CD4-positive, CD25-positive, alpha-beta regulatory T cell (primary cell): Measurements from ENCODE around the gene NETO1. TPM values are rescaled to one million over a fixed set of nuclear protein-coding genes. Genes with fewer than 3 reads are reported as not detected.

ENCODE experiments used
- ATAC-seq, 2 donors: fragments of 150-1000 bp; cut with Tn5 transposase; one replicate each; pipeline ENCODE4 v1.10.0; 2021; ENCODE audit warnings: low read depth in 2 of 2, moderate number of reproducible peaks in 2 of 2, moderate library complexity in 1 of 2
- DNase-seq, 3 donors: peaks; one replicate each; pipeline versions ENCODE4 v3.0.0 to v3.0.0-alpha.2; 2012 to 2022; ENCODE audit warnings: mixed read lengths in 1 of 3
- H3K27ac ChIP-seq: one replicate; pipeline ENCODE4 v1.7.0; 2013; ENCODE audit warnings: mild to moderate bottlenecking, low read length; ENCODE audit not compliant: insufficient read depth, poor library complexity, severe bottlenecking
- H3K27me3 ChIP-seq: one replicate; pipeline ENCODE4 v1.7.0; 2013; ENCODE audit warnings: low read length; ENCODE audit not compliant: control insufficient read depth, insufficient read depth
- H3K36me3 ChIP-seq: one replicate; pipeline ENCODE4 v1.7.0; 2013; ENCODE audit warnings: mild to moderate bottlenecking, low read length, moderate library complexity; ENCODE audit not compliant: control insufficient read depth, insufficient read depth
- H3K4me1 ChIP-seq: 2 replicates; pipeline ENCODE4 v1.7.0; 2013; ENCODE audit warnings: mild to moderate bottlenecking, low read length; ENCODE audit not compliant: insufficient read depth, control insufficient read depth, poor library complexity, severe bottlenecking
- H3K4me3 ChIP-seq: one replicate; pipeline ENCODE4 v1.7.0; 2013; ENCODE audit warnings: low read depth, mild to moderate bottlenecking, low read length, moderate library complexity
- H3K9me3 ChIP-seq, 2 experiments: 1 replicate in 1 of 2; 2 replicates in 1 of 2; pipeline ENCODE4 v1.7.0; 2013; ENCODE audit warnings: low read length in 2 of 2, mild to moderate bottlenecking in 1 of 2, moderate library complexity in 1 of 2; ENCODE audit not compliant: control insufficient read depth in 2 of 2
- H3K27ac Mint-ChIP-seq, 3 donors: one replicate each; pipeline ENCODE4 v1.8.0; 2020 to 2022; ENCODE audit warnings: mild to moderate bottlenecking in 3 of 3, mixed read lengths in 3 of 3, moderate library complexity in 2 of 3
- H3K27me3 Mint-ChIP-seq: one replicate; pipeline ENCODE4 v1.8.0; 2022; ENCODE audit warnings: mild to moderate bottlenecking, mixed read lengths
- H3K36me3 Mint-ChIP-seq: one replicate; pipeline ENCODE4 v1.8.0; 2020; ENCODE audit warnings: mixed read lengths
- H3K4me1 Mint-ChIP-seq, 4 donors: one replicate each; pipeline ENCODE4 v1.8.0; 2020 to 2022; ENCODE audit warnings: mixed read lengths in 4 of 4, mild to moderate bottlenecking in 1 of 4
- H3K4me3 Mint-ChIP-seq, 4 donors: one replicate each; pipeline ENCODE4 v1.8.0; 2020 to 2022; ENCODE audit warnings: mild to moderate bottlenecking in 4 of 4, mixed read lengths in 4 of 4, moderate library complexity in 3 of 4
- H3K9me3 Mint-ChIP-seq, 7 donors: one replicate each; pipeline ENCODE4 v1.8.0; 2020 to 2022; ENCODE audit warnings: mixed read lengths in 7 of 7, mild to moderate bottlenecking in 3 of 7, moderate library complexity in 2 of 7
- polyA plus RNA-seq, 4 donors: library from polyadenylated mRNA; unstranded; fragments of 300-500 nt; fragmentation: Illumina TruSeq; gene quantifications; one replicate each; pipeline ENCODE4 v1.2.3, GENCODE V29; 2021
- total RNA-seq: library from RNA; stranded (reverse); gene quantifications from one replicate; pipeline ENCODE4 v1.2.3, GENCODE V29; 2022

The NETO1 gene
- total and polyA plus RNA-seq, 5 donors from 2014 or later = not detected

GRCh38 chr18:72834731-72835130 lies 33.1 kb downstream of the NETO1 start:
- Histone ChIP-seq H3K36me3 (no peaks in the 10 kb centered on the region), H3K9me3 (no peaks in the 10 kb centered on the region), H3K27ac (no peak overlapping the region), H3K4me3 (no peak overlapping the region), H3K4me1 (no peaks in the 10 kb centered on the region), H3K27me3 (no peaks in the 10 kb centered on the region)
- DNase-seq = no peak
- Mint-ChIP-seq H3K4me3 (no peak overlapping the region), H3K36me3 (no peaks in the 10 kb centered on the region), H3K27ac (no peak overlapping the region), H3K4me1 (no peaks in the 10 kb centered on the region), H3K9me3 (peaks cover 0 to 16% (median 3%) of the 10 kb centered on the region in 7 donors), H3K27me3 (no peaks in the 10 kb centered on the region)
- no peak for ATAC-seq

GRCh38 chr18:72833471-72833870 lies 34.3 kb downstream of the NETO1 start:
- no peaks in the 10 kb centered on the region for H3K27me3 Mint-ChIP-seq
- DNase-seq (no peak), ATAC-seq (no peak)
- H3K27ac Mint-ChIP-seq = no peak overlapping the region
- H3K9me3 Mint-ChIP-seq = peaks cover 0 to 17% (median 3%) of the 10 kb centered on the region in 7 donors
- Histone ChIP-seq H3K9me3 (no peaks in the 10 kb centered on the region), H3K4me3 (no peak overlapping the region), H3K4me1 (no peaks in the 10 kb centered on the region), H3K27me3 (no peaks in the 10 kb centered on the region), H3K36me3 (no peaks in the 10 kb centered on the region), H3K27ac (no peak overlapping the region)
- no peaks in the 10 kb centered on the region for H3K4me1 Mint-ChIP-seq
- H3K36me3 Mint-ChIP-seq = no peaks in the 10 kb centered on the region
- H3K4me3 Mint-ChIP-seq = peak overlapping the region in 1 of 4 donors; percentile 10

GRCh38 chr18:72830109-72830508 lies 37.7 kb downstream of the NETO1 start:
- no peak overlapping the region for H3K4me3 ChIP-seq
- ATAC-seq (no peak), DNase-seq (no peak)
- H3K36me3 ChIP-seq = no peaks in the 10 kb centered on the region
- no peaks in the 10 kb centered on the region for H3K4me1 ChIP-seq
- no peak overlapping the region for H3K27ac ChIP-seq
- Mint-ChIP-seq H3K27ac (no peak overlapping the region), H3K36me3 (no peaks in the 10 kb centered on the region), H3K4me1 (no peaks in the 10 kb centered on the region), H3K9me3 (peaks cover 0 to 17% (median 3%) of the 10 kb centered on the region in 7 donors), H3K4me3 (no peak overlapping the region), H3K27me3 (no peaks in the 10 kb centered on the region)
- no peaks in the 10 kb centered on the region for H3K9me3 ChIP-seq
- H3K27me3 ChIP-seq = no peaks in the 10 kb centered on the region

GRCh38 chr18:72828601-72829000 lies 39.2 kb downstream of the NETO1 start:
- Histone ChIP-seq H3K36me3 (no peaks in the 10 kb centered on the region), H3K4me3 (no peak overlapping the region), H3K27me3 (no peaks in the 10 kb centered on the region), H3K4me1 (no peaks in the 10 kb centered on the region), H3K27ac (no peak overlapping the region), H3K9me3 (no peaks in the 10 kb centered on the region)
- no peak for ATAC-seq
- Mint-ChIP-seq H3K27me3 (no peaks in the 10 kb centered on the region), H3K9me3 (peaks cover 0 to 17% (median 3%) of the 10 kb centered on the region in 7 donors), H3K27ac (no peak overlapping the region), H3K4me1 (no peaks in the 10 kb centered on the region), H3K36me3 (no peaks in the 10 kb centered on the region), H3K4me3 (no peak overlapping the region)
- no peak for DNase-seq

- no peak overlapping the region for H3K4me3 ChIP-seq
- no peak for DNase-seq
- no peaks in the 10 kb centered on the region for H3K27me3 ChIP-seq
- Mint-ChIP-seq H3K27me3 (no peaks in the 10 kb centered on the region), H3K4me1 (no peaks in the 10 kb centered on the region), H3K36me3 (no peaks in the 10 kb centered on the region), H3K27ac (no peak overlapping the region), H3K4me3 (no peak overlapping the region), H3K9me3 (peaks cover 0 to 21% (median 5%) of the 10 kb centered on the region in 7 donors)
- H3K4me1 ChIP-seq = no peaks in the 10 kb centered on the region
- no peak overlapping the region for H3K27ac ChIP-seq
- no peak for ATAC-seq
- no peaks in the 10 kb centered on the region for H3K36me3 ChIP-seq
- H3K9me3 ChIP-seq = no peaks in the 10 kb centered on the region
Observed at GRCh38 chr18:72826736-72827135, 41.1 kb downstream of the NETO1 start.

GRCh38 chr18:72823345-72823744 lies 44.4 kb downstream of the NETO1 start:
- Mint-ChIP-seq H3K9me3 (peaks cover 0 to 6% (median 4%) of the 10 kb centered on the region in 7 donors), H3K27ac (no peak overlapping the region), H3K4me1 (no peaks in the 10 kb centered on the region), H3K4me3 (no peak overlapping the region), H3K27me3 (no peaks in the 10 kb centered on the region), H3K36me3 (no peaks in the 10 kb centered on the region)
- Histone ChIP-seq H3K27me3 (no peaks in the 10 kb centered on the region), H3K4me1 (no peaks in the 10 kb centered on the region), H3K9me3 (no peaks in the 10 kb centered on the region), H3K4me3 (no peak overlapping the region), H3K36me3 (no peaks in the 10 kb centered on the region), H3K27ac (no peak overlapping the region)
- ATAC-seq (no peak), DNase-seq (no peak)

- H3K27me3 Mint-ChIP-seq = no peaks in the 10 kb centered on the region
Observed at GRCh38 chr18:72822202-72822601, 45.6 kb downstream of the NETO1 start.

GRCh38 chr18:72820571-72820970 lies 47.2 kb downstream of the NETO1 start:
- Histone ChIP-seq H3K9me3 (no peaks in the 10 kb centered on the region), H3K27ac (no peak overlapping the region), H3K4me1 (no peaks in the 10 kb centered on the region), H3K27me3 (no peaks in the 10 kb centered on the region), H3K36me3 (no peaks in the 10 kb centered on the region), H3K4me3 (no peak overlapping the region)
- no peaks in the 10 kb centered on the region for H3K4me1 Mint-ChIP-seq
- H3K36me3 Mint-ChIP-seq = no peaks in the 10 kb centered on the region
- H3K27me3 Mint-ChIP-seq = no peaks in the 10 kb centered on the region
- H3K4me3 Mint-ChIP-seq = no peak overlapping the region
- no peak for ATAC-seq
- peaks cover 0 to 10% (median 4%) of the 10 kb centered on the region in 7 donors for H3K9me3 Mint-ChIP-seq
- no peak overlapping the region for H3K27ac Mint-ChIP-seq
- no peak for DNase-seq

More at GRCh38 chr18:72822202-72822601, 45.6 kb downstream of the NETO1 start:
- Mint-ChIP-seq H3K27ac (no peak overlapping the region), H3K4me3 (no peak overlapping the region), H3K4me1 (no peaks in the 10 kb centered on the region), H3K9me3 (peaks cover 0 to 7% (median 4%) of the 10 kb centered on the region in 7 donors), H3K36me3 (no peaks in the 10 kb centered on the region)
- H3K36me3 ChIP-seq = no peaks in the 10 kb centered on the region
- H3K4me1 ChIP-seq = no peaks in the 10 kb centered on the region
- no peaks in the 10 kb centered on the region for H3K27me3 ChIP-seq
- H3K4me3 ChIP-seq = no peak overlapping the region
- no peak for ATAC-seq
- no peak overlapping the region for H3K27ac ChIP-seq
- DNase-seq = no peak
- no peaks in the 10 kb centered on the region for H3K9me3 ChIP-seq
